SH-SY5Y (cell line): Measurements from ENCODE around the gene NDRG2.

Experiments
- GATA2 ChIP-seq: IDR thresholded peaks from 2 replicates; pipeline ENCODE4 v1.6.1; 2011; ENCODE audit warnings: mild to moderate bottlenecking, low read depth, low read length
- GATA3 ChIP-seq: IDR thresholded peaks from 2 replicates; pipeline ENCODE4 v1.6.1; 2011; ENCODE audit warnings: low read depth, mild to moderate bottlenecking, low read length, moderate library complexity

GRCh38 chr14:21054768-21055145 lies 29.9 kb upstream of the NDRG2 start:
- TF ChIP-seq GATA3 (no peak), GATA2 (no peak)
